ENCODE measurements around the gene TENM3. TPM values are rescaled to one million over a fixed set of nuclear protein-coding genes. Genes with fewer than 3 reads are reported as not detected.

TENM3 gene
- total and polyA plus RNA-seq, 2 of the 8 experiments (the other 6 are each of a cell fraction or from before 2014, with no cell fraction given) = 36.9 to 69.3 TPM

DNA sequence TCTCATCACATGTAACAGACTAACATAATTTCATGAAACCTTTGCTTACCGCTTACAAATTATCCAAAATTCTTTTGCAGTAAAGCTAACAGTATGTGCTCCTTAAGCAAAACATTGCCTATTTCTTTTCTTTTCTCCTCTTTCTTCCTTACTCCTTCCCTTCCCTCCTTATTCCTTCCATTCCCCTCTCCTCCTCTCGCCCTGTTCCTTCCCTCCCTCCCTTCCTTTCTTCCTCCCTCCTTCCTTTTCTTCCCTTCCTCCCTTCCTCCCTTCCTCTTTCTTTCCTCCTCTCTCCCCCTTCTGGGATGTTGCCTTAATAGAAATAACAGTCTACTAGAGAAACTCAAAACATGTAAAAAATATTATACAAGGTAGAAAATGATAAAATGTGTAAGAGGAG, 246.4 kb downstream of the TENM3 start (continued):
- TF ChIP-seq, protein P1, sequence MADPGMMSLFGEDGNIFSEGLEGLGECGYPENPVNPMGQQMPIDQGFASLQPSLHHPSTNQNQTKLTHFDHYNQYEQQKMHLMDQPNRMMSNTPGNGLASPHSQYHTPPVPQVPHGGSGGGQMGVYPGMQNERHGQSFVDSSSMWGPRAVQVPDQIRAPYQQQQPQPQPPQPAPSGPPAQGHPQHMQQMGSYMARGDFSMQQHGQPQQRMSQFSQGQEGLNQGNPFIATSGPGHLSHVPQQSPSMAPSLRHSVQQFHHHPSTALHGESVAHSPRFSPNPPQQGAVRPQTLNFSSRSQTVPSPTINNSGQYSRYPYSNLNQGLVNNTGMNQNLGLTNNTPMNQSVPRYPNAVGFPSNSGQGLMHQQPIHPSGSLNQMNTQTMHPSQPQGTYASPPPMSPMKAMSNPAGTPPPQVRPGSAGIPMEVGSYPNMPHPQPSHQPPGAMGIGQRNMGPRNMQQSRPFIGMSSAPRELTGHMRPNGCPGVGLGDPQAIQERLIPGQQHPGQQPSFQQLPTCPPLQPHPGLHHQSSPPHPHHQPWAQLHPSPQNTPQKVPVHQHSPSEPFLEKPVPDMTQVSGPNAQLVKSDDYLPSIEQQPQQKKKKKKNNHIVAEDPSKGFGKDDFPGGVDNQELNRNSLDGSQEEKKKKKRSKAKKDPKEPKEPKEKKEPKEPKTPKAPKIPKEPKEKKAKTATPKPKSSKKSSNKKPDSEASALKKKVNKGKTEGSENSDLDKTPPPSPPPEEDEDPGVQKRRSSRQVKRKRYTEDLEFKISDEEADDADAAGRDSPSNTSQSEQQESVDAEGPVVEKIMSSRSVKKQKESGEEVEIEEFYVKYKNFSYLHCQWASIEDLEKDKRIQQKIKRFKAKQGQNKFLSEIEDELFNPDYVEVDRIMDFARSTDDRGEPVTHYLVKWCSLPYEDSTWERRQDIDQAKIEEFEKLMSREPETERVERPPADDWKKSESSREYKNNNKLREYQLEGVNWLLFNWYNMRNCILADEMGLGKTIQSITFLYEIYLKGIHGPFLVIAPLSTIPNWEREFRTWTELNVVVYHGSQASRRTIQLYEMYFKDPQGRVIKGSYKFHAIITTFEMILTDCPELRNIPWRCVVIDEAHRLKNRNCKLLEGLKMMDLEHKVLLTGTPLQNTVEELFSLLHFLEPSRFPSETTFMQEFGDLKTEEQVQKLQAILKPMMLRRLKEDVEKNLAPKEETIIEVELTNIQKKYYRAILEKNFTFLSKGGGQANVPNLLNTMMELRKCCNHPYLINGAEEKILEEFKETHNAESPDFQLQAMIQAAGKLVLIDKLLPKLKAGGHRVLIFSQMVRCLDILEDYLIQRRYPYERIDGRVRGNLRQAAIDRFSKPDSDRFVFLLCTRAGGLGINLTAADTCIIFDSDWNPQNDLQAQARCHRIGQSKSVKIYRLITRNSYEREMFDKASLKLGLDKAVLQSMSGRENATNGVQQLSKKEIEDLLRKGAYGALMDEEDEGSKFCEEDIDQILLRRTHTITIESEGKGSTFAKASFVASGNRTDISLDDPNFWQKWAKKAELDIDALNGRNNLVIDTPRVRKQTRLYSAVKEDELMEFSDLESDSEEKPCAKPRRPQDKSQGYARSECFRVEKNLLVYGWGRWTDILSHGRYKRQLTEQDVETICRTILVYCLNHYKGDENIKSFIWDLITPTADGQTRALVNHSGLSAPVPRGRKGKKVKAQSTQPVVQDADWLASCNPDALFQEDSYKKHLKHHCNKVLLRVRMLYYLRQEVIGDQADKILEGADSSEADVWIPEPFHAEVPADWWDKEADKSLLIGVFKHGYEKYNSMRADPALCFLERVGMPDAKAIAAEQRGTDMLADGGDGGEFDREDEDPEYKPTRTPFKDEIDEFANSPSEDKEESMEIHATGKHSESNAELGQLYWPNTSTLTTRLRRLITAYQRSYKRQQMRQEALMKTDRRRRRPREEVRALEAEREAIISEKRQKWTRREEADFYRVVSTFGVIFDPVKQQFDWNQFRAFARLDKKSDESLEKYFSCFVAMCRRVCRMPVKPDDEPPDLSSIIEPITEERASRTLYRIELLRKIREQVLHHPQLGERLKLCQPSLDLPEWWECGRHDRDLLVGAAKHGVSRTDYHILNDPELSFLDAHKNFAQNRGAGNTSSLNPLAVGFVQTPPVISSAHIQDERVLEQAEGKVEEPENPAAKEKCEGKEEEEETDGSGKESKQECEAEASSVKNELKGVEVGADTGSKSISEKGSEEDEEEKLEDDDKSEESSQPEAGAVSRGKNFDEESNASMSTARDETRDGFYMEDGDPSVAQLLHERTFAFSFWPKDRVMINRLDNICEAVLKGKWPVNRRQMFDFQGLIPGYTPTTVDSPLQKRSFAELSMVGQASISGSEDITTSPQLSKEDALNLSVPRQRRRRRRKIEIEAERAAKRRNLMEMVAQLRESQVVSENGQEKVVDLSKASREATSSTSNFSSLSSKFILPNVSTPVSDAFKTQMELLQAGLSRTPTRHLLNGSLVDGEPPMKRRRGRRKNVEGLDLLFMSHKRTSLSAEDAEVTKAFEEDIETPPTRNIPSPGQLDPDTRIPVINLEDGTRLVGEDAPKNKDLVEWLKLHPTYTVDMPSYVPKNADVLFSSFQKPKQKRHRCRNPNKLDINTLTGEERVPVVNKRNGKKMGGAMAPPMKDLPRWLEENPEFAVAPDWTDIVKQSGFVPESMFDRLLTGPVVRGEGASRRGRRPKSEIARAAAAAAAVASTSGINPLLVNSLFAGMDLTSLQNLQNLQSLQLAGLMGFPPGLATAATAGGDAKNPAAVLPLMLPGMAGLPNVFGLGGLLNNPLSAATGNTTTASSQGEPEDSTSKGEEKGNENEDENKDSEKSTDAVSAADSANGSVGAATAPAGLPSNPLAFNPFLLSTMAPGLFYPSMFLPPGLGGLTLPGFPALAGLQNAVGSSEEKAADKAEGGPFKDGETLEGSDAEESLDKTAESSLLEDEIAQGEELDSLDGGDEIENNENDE (IDR thresholded peaks at IDR 0.05; ENCODE audit: insufficient replicate concordance, low read length) = no peak
- TF ChIP-seq SUZ12 (IDR thresholded peaks at IDR 0.05; ENCODE audit: low read length) (no peak), YY1 (IDR thresholded peaks at IDR 0.05; ENCODE audit: low read depth, low read length) (no peak), FOSL1 (IDR thresholded peaks at IDR 0.05; ENCODE audit: insufficient read depth, low read depth, low read length) (no peak), CREB1 (IDR thresholded peaks at IDR 0.05) (no peak), SP4 (IDR thresholded peaks at IDR 0.05; ENCODE audit: low read length) (no peak), PHF8 (conservative IDR thresholded peaks at IDR 0.05; ENCODE audit: low read depth, low read length) (no peak), RXRA (IDR thresholded peaks at IDR 0.05; ENCODE audit: insufficient read depth, low read depth, low read length) (no peak), POU5F1 (IDR thresholded peaks at IDR 0.05; ENCODE audit: low read depth, low read length) (no peak), JUN (IDR thresholded peaks at IDR 0.05; ENCODE audit: low read depth, low read length) (no peak)
- TF ChIP-seq, protein P2, sequence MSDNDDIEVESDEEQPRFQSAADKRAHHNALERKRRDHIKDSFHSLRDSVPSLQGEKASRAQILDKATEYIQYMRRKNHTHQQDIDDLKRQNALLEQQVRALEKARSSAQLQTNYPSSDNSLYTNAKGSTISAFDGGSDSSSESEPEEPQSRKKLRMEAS (IDR thresholded peaks at IDR 0.05) = no peak
